DOHH2 (cell line): ENCODE results near the gene ASPSCR1.

Experiments used
- H3F3A ChIP-seq: fragments of 200-600 bp; sonication (generic), shearing (Covaris generic); 2 replicates; pipeline ENCODE4 v1.6.0; 2016; ENCODE audit warnings: antibody characterized with exemption, mild to moderate bottlenecking; ENCODE audit not compliant: control insufficient read depth, insufficient read depth
- H3K27ac ChIP-seq: fragments of 200-600 bp; sonication (generic); 2 replicates; pipeline ENCODE4 v1.5.1; 2014; ENCODE audit warnings: low read depth, mild to moderate bottlenecking, low read length, moderate library complexity
- H3K27me3 ChIP-seq: fragments of 200-600 bp; sonication (generic); 2 replicates; pipeline ENCODE4 v1.6.1; 2014; ENCODE audit warnings: mild to moderate bottlenecking, low read length, mixed read lengths; ENCODE audit not compliant: control insufficient read depth
- H3K36me3 ChIP-seq: fragments of 200-600 bp; sonication (generic); 2 replicates; pipeline ENCODE4 v1.6.1; 2014; ENCODE audit warnings: mild to moderate bottlenecking, low read length, moderate library complexity, mixed read lengths; ENCODE audit not compliant: control insufficient read depth
- H3K4me1 ChIP-seq: fragments of 200-600 bp; sonication (generic); 2 replicates; pipeline ENCODE4 v1.6.1; 2014; ENCODE audit warnings: mild to moderate bottlenecking, low read length, mixed read lengths; ENCODE audit not compliant: control insufficient read depth
- H3K4me2 ChIP-seq: fragments of 200-600 bp; sonication (generic); 2 replicates; pipeline ENCODE4 v1.6.0; 2014; ENCODE audit warnings: mild to moderate bottlenecking, low read length, moderate library complexity
- H3K4me3 ChIP-seq: fragments of 200-600 bp; sonication (generic); 2 replicates; pipeline ENCODE4 v1.5.1; 2014; ENCODE audit warnings: mild to moderate bottlenecking, low read length, mixed read lengths
- H3K79me2 ChIP-seq: fragments of 200-600 bp; sonication (generic); 2 replicates; pipeline ENCODE4 v1.6.1; 2014; ENCODE audit warnings: mild to moderate bottlenecking, low read length, mixed read lengths; ENCODE audit not compliant: control insufficient read depth
- H3K9me2 ChIP-seq: fragments of 200-600 bp; sonication (generic); replicated peaks from 2 replicates; pipeline ENCODE4 v1.6.1; 2014; ENCODE audit warnings: mild to moderate bottlenecking, low read length, mixed read lengths; ENCODE audit not compliant: control insufficient read depth
- H3K9me3 ChIP-seq: fragments of 200-600 bp; sonication (generic); 2 replicates; pipeline ENCODE4 v1.6.1; 2014; ENCODE audit warnings: antibody characterized with exemption, low read length, mixed read lengths; ENCODE audit not compliant: control insufficient read depth, insufficient read depth
- H4K20me1 ChIP-seq: fragments of 200-600 bp; sonication (generic); 2 replicates; pipeline ENCODE4 v1.6.0; 2014; ENCODE audit warnings: low read depth, mild to moderate bottlenecking, antibody characterized with exemption, low read length, moderate library complexity; ENCODE audit not compliant: control insufficient read depth, insufficient read depth
- EZH2phosphoT487 ChIP-seq: fragments of 200-600 bp; sonication (generic); IDR thresholded peaks from 2 replicates; pipeline ENCODE4 v1.6.1; 2017; ENCODE audit warnings: borderline replicate concordance, mild to moderate bottlenecking, antibody characterized with exemption, low read length, moderate library complexity, mixed read lengths
- TF ChIP-seq, protein P1 (sequence below): fragments of 200-600 bp; sonication (generic); IDR thresholded peaks from one replicate; pipeline ENCODE4 v1.5.1; 2014; ENCODE audit warnings: antibody characterized with exemption, mild to moderate bottlenecking, low read depth, low read length; ENCODE audit not compliant: poor library complexity, severe bottlenecking

Gene ASPSCR1

DNA sequence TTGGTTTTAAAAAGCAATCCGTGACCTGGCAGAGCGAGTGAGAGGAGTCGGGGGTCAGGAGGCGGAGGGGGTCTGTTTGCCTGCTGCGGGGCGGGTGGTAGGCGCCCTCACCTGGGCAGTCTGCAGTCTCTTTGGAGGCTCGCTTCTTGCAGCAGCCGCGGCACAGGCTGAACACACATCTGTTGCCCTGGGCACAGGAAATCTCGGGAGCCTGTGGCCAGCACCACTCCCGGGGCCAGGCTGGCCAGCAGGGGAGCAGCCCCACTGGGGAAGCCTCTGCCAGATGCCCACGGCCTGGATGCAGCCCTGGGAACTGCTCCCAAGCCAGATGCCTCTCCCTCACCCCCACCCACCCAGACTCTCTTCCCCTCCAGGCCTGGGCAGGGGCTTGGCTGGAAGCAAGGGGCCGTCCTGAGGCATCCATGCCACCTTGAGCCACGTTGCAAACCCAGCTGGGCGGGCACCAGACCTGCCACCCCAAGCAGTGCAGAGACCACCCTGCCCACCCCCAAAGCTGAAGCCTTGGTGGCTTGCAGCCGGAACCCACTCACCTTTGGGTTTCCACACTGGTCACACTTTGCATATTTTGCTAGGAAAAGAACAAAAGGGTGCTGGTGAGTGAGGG lies 80.9 kb downstream of the ASPSCR1 start:
- TF ChIP-seq EZH2phosphoT487 = no peak
- TF ChIP-seq, protein P1, sequence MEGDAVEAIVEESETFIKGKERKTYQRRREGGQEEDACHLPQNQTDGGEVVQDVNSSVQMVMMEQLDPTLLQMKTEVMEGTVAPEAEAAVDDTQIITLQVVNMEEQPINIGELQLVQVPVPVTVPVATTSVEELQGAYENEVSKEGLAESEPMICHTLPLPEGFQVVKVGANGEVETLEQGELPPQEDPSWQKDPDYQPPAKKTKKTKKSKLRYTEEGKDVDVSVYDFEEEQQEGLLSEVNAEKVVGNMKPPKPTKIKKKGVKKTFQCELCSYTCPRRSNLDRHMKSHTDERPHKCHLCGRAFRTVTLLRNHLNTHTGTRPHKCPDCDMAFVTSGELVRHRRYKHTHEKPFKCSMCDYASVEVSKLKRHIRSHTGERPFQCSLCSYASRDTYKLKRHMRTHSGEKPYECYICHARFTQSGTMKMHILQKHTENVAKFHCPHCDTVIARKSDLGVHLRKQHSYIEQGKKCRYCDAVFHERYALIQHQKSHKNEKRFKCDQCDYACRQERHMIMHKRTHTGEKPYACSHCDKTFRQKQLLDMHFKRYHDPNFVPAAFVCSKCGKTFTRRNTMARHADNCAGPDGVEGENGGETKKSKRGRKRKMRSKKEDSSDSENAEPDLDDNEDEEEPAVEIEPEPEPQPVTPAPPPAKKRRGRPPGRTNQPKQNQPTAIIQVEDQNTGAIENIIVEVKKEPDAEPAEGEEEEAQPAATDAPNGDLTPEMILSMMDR = no peak
- H3K9me2 ChIP-seq = no peaks in the 10 kb centered on the region
- no peaks in the 10 kb centered on the region for H3F3A ChIP-seq
- no peaks in the 10 kb centered on the region for H4K20me1 ChIP-seq
- H3K36me3 ChIP-seq = peaks cover 88% of the 10 kb centered on the region
- peaks cover under 1% of the 10 kb centered on the region; the same call in 1 of the 2 replicates for H3K4me1 ChIP-seq
- H3K27ac ChIP-seq = no peak overlapping the region
- H3K4me3 ChIP-seq = no peak overlapping the region
- H3K9me3 ChIP-seq = no peaks in the 10 kb centered on the region
- H3K4me2 ChIP-seq = no peak overlapping the region
- H3K79me2 ChIP-seq = peaks cover 10% of the 10 kb centered on the region
- no peaks in the 10 kb centered on the region for H3K27me3 ChIP-seq

DNA sequence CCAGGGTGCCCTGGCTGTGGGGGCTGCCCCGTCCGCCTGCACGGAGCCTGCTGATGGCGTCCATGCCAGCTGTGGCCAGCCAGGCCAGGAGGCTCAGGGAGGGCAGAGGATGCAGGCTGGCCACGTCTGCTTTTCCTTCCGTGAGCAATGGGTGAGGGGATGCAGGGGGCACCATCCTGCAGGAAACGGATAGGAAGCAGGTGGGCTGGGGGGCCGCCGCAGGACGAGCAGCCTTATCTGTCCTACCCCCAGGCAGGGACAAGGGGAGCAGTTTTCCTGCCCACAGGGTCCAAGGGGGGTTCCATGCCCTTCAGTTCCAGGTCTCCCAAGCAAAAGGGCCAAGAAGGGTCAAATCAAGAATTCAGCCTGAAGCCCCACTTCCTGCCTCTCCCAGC lies 81.4 kb downstream of the ASPSCR1 start:
- no peak for TF ChIP-seq EZH2phosphoT487
- TF ChIP-seq, protein P1 = no peak
- Histone ChIP-seq H3K27me3 (no peaks in the 10 kb centered on the region), H3K4me1 (peaks cover 5% of the 10 kb centered on the region), H3K9me2 (no peaks in the 10 kb centered on the region), H3K4me2 (no peak overlapping the region), H3K79me2 (peaks cover 12% of the 10 kb centered on the region), H3K27ac (no peak overlapping the region), H3F3A (no peaks in the 10 kb centered on the region), H3K4me3 (no peak overlapping the region), H4K20me1 (peaks cover under 1% of the 10 kb centered on the region; the same call in 1 of the 2 replicates), H3K9me3 (no peaks in the 10 kb centered on the region), H3K36me3 (peaks cover 91% of the 10 kb centered on the region)

GRCh38 chr17:82059272-82060000 lies 82.0 kb downstream of the ASPSCR1 start:
- no peaks in the 10 kb centered on the region for H3K27me3 ChIP-seq
- H3K4me1 ChIP-seq = peaks cover 10% of the 10 kb centered on the region
- H3K36me3 ChIP-seq = peaks cover 97% of the 10 kb centered on the region

More at GRCh38 chr17:82059272-82060000, 82.0 kb downstream of the ASPSCR1 start:
- no peaks in the 10 kb centered on the region for H3F3A ChIP-seq
- H3K27ac ChIP-seq = no peak overlapping the region
- no peak overlapping the region for H3K4me2 ChIP-seq
- no peak for TF ChIP-seq EZH2phosphoT487
- TF ChIP-seq, protein P1 = no peak
- H4K20me1 ChIP-seq = peaks cover 6% of the 10 kb centered on the region; the same call in 1 of the 2 replicates
- no peaks in the 10 kb centered on the region for H3K9me3 ChIP-seq
- H3K4me3 ChIP-seq = no peak overlapping the region
- peaks cover 18% of the 10 kb centered on the region for H3K79me2 ChIP-seq
- no peaks in the 10 kb centered on the region for H3K9me2 ChIP-seq
